WTC11 (cell line): Measurements from ENCODE around the gene MECP2. TPM values are rescaled to one million over a fixed set of nuclear protein-coding genes. Genes with fewer than 3 reads are reported as not detected.
A peak's percentile ranks its signal among the peaks of the same experiment; 100 is the strongest.

Experiments
- ATAC-seq: fragments of 200-7000 bp; cut with Tn5 transposase; 2 replicates; pipeline ENCODE4 v1.10.0; 2021; ENCODE audit warnings: mild to moderate bottlenecking, moderate library complexity
- CTCF ChIA-PET: fragments of 300-600 bp; sonication (Branson Sonifier 250); formaldehyde crosslinking; loops from one replicate; lab custom pipeline; 2021; ENCODE audit warnings: antibody characterized with exemption; lab: Charles Lee
- POLR2A ChIA-PET: fragments of 350-600 bp; sonication (Branson Sonifier 250); formaldehyde crosslinking; loops from one replicate; lab custom pipeline; 2021; ENCODE audit warnings: antibody characterized with exemption; lab: Charles Lee
- DNase-seq: peaks from one replicate; pipeline ENCODE4 v3.0.0; 2021; ENCODE audit warnings: low spot score
- H3K27ac Mint-ChIP-seq: 2 replicates; pipeline ENCODE4 v1.8.0; 2021; ENCODE audit warnings: mixed read lengths
- H3K27me3 Mint-ChIP-seq: 2 replicates; pipeline ENCODE4 v1.8.0; 2021; ENCODE audit warnings: low read depth, mild to moderate bottlenecking, moderate library complexity, mixed read lengths
- H3K36me3 Mint-ChIP-seq: 2 replicates; pipeline ENCODE4 v1.8.0; 2021; ENCODE audit warnings: mixed read lengths
- H3K4me1 Mint-ChIP-seq: 2 replicates; pipeline ENCODE4 v1.8.0; 2022; ENCODE audit warnings: mixed read lengths
- H3K4me3 Mint-ChIP-seq: 2 replicates; pipeline ENCODE4 v1.8.0; 2021; ENCODE audit warnings: mild to moderate bottlenecking, moderate library complexity, mixed read lengths
- H3K9me3 Mint-ChIP-seq: 2 replicates; pipeline ENCODE4 v1.8.0; 2021; ENCODE audit warnings: mixed read lengths
- E2F4 ChIP-seq: sonication (generic); formaldehyde crosslinking; IDR thresholded peaks from 2 replicates; pipeline ENCODE4 v1.8.1; 2022; ENCODE audit warnings: low read depth, mild to moderate bottlenecking, moderate library complexity, missing genetic modification reagents, borderline replicate concordance
- ELF4 ChIP-seq: sonication (generic); formaldehyde crosslinking; IDR thresholded peaks from 2 replicates; pipeline ENCODE4 v1.8.1; 2022; ENCODE audit warnings: low read depth, mild to moderate bottlenecking, moderate library complexity, missing genetic modification reagents
- HMGA2 ChIP-seq: fragments of 250-450 bp; sonication (Bioruptor Pico); IDR thresholded peaks from 2 replicates; pipeline ENCODE4 v1.4.0; 2021; ENCODE audit warnings: mild to moderate bottlenecking, moderate library complexity
- JAZF1 ChIP-seq: fragments of 250-450 bp; sonication (Bioruptor Pico); IDR thresholded peaks from 2 replicates; pipeline ENCODE4 v1.9.0; 2021; ENCODE audit warnings: moderate library complexity, mild to moderate bottlenecking, inconsistent platforms
- NFATC4 ChIP-seq: fragments of 250-450 bp; sonication (Bioruptor Pico); IDR thresholded peaks from 2 replicates; pipeline ENCODE4 v1.9.0; 2021; ENCODE audit warnings: mild to moderate bottlenecking
- NFYB ChIP-seq: sonication (generic); formaldehyde crosslinking; conservative IDR thresholded peaks from 2 replicates; pipeline ENCODE4 v1.8.0; 2022; ENCODE audit warnings: low read depth, missing genetic modification reagents
- NR3C1 ChIP-seq: sonication (generic); formaldehyde crosslinking; conservative IDR thresholded peaks from 2 replicates; pipeline ENCODE4 v1.8.1; 2023; ENCODE audit warnings: low read depth, mild to moderate bottlenecking, missing genetic modification reagents
- PRDM15 ChIP-seq: sonication (generic); formaldehyde crosslinking; IDR thresholded peaks from 2 replicates; pipeline ENCODE4 v1.8.0; 2022; ENCODE audit warnings: missing genetic modification reagents
- RORB ChIP-seq: fragments of 250-450 bp; sonication (Bioruptor Pico); IDR thresholded peaks from 2 replicates; pipeline ENCODE4 v1.9.0; 2021; ENCODE audit warnings: mild to moderate bottlenecking
- SMAD3 ChIP-seq: sonication (generic); formaldehyde crosslinking; IDR thresholded peaks from 2 replicates; pipeline ENCODE4 v1.8.0; 2022; ENCODE audit warnings: missing genetic modification reagents, mild to moderate bottlenecking, borderline replicate concordance
- USF2 ChIP-seq: sonication (generic); formaldehyde crosslinking; IDR thresholded peaks from 2 replicates; pipeline ENCODE4 v1.8.1; 2023; ENCODE audit warnings: mild to moderate bottlenecking, missing genetic modification reagents, moderate library complexity
- ZMAT4 ChIP-seq: fragments of 250-450 bp; sonication (Bioruptor Pico); IDR thresholded peaks from 2 replicates; pipeline ENCODE4 v1.9.0; 2021; ENCODE audit warnings: mild to moderate bottlenecking
- ZNF138 ChIP-seq: sonication (generic); formaldehyde crosslinking; conservative IDR thresholded peaks from 2 replicates; pipeline ENCODE4 v1.8.1; 2022; ENCODE audit warnings: mild to moderate bottlenecking, moderate library complexity, missing genetic modification reagents
- ZNF263 ChIP-seq: sonication (generic); formaldehyde crosslinking; IDR thresholded peaks from 2 replicates; pipeline ENCODE4 v1.8.1; 2022; ENCODE audit warnings: low read depth, mild to moderate bottlenecking, moderate library complexity, missing genetic modification reagents
- ZNF281 ChIP-seq: sonication (generic); formaldehyde crosslinking; IDR thresholded peaks from 2 replicates; pipeline ENCODE4 v1.8.0; 2023; ENCODE audit warnings: mild to moderate bottlenecking, missing genetic modification reagents
- ZNF416 ChIP-seq: fragments of 250-450 bp; sonication (Bioruptor Pico); IDR thresholded peaks from 2 replicates; pipeline ENCODE4 v1.9.0; 2021; ENCODE audit warnings: mild to moderate bottlenecking, inconsistent platforms
- ZNF423 ChIP-seq: fragments of 250-450 bp; sonication (Bioruptor Pico); IDR thresholded peaks from 2 replicates; pipeline ENCODE4 v2.1.2; 2022; ENCODE audit warnings: mild to moderate bottlenecking, moderate library complexity
- ZNF425 ChIP-seq: fragments of 250-450 bp; sonication (Bioruptor Pico); conservative IDR thresholded peaks from 2 replicates; pipeline ENCODE4 v1.9.0; 2021; ENCODE audit warnings: mild to moderate bottlenecking
- total RNA-seq: library from RNA; stranded (reverse); gene quantifications from 3 replicates; pipeline ENCODE4 v1.2.3, GENCODE V29; 2021

The MECP2 gene
- total RNA-seq, 1 experiment from 2014 or later = 28.7 TPM

- TF ChIP-seq ZNF138 (CRISPR knock-in tag) = no peak
- no peak for TF ChIP-seq ZNF263 (CRISPR knock-in tag)
- no peak for TF ChIP-seq ZNF281 (CRISPR knock-in tag)
- TF ChIP-seq NFATC4 (CRISPR knock-in tag) = no peak
- TF ChIP-seq ZNF423 (CRISPR knock-in tag) = no peak
- TF ChIP-seq NFYB (CRISPR knock-in tag) = no peak
- no peak for TF ChIP-seq ZNF416
- TF ChIP-seq E2F4 (CRISPR knock-in tag) = no peak
- no peak for TF ChIP-seq ZMAT4
- TF ChIP-seq USF2 = no peak
- TF ChIP-seq RORB (CRISPR knock-in tag) = no peak
- ATAC-seq (no peak), DNase-seq (no peak)
- H3K4me3 Mint-ChIP-seq = peak overlapping the region; percentile 58
- peaks cover 5% of the 10 kb centered on the region for H3K36me3 Mint-ChIP-seq
- ChIA-PET CTCF (no interaction called here), POLR2A (no interaction called here)
- H3K4me1 Mint-ChIP-seq = peaks cover 31% of the 10 kb centered on the region
- no peaks in the 10 kb centered on the region for H3K9me3 Mint-ChIP-seq
- 0 out of 2 replicates have a peak overlapping the region, but pooled peaks have one; percentile 36 for H3K27ac Mint-ChIP-seq
- no peaks in the 10 kb centered on the region for H3K27me3 Mint-ChIP-seq
Observed at GRCh38 chrX:154019061-154019621, 78.4 kb downstream of the MECP2 start.

- Mint-ChIP-seq H3K4me1 (peaks cover 31% of the 10 kb centered on the region), H3K27ac (0 out of 2 replicates have a peak overlapping the region, but pooled peaks have one; percentile 36), H3K9me3 (no peaks in the 10 kb centered on the region), H3K4me3 (peak overlapping the region; percentile 58), H3K27me3 (no peaks in the 10 kb centered on the region), H3K36me3 (peaks cover 5% of the 10 kb centered on the region)
- CTCF ChIA-PET = no interaction called here
- ATAC-seq (no peak), DNase-seq (no peak)
- POLR2A ChIA-PET = no interaction called here
- no peak for TF ChIP-seq ELF4 (CRISPR knock-in tag)
- TF ChIP-seq ZMAT4 = no peak
- TF ChIP-seq ZNF416 = no peak
- no peak for TF ChIP-seq USF2
- TF ChIP-seq HMGA2 (CRISPR knock-in tag) = no peak
- TF ChIP-seq JAZF1 (CRISPR knock-in tag) = no peak
- TF ChIP-seq NR3C1 (CRISPR knock-in tag) = no peak
- no peak for TF ChIP-seq ZNF425
- TF ChIP-seq PRDM15 = no peak
- TF ChIP-seq SMAD3 (CRISPR knock-in tag) = no peak
Observed at GRCh38 chrX:154018518-154019060, 78.9 kb downstream of the MECP2 start.
